ENCODE measurements around the gene ATP10D.

DNA sequence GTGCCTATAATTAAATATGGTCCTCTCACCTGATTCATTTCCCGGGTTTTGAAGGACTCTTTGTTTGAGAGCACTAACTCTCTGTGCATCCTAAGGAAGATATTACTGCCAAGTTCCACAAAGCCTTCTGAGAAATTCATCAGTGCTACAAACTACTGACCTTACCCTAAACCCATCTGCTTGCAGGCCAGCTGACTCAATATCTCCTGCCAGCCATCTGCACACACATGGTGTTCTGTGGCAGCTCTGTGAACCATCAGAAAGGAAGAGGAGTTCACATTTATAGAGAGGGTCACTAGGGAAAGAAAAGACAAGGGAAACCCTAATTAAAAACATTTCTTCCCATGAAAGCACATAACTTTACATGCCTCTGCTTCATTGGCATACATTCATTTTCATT lies 156.7 kb downstream of the ATP10D start:
- TF ChIP-seq, protein P1, sequence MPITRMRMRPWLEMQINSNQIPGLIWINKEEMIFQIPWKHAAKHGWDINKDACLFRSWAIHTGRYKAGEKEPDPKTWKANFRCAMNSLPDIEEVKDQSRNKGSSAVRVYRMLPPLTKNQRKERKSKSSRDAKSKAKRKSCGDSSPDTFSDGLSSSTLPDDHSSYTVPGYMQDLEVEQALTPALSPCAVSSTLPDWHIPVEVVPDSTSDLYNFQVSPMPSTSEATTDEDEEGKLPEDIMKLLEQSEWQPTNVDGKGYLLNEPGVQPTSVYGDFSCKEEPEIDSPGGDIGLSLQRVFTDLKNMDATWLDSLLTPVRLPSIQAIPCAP (CRISPR knock-in tag; IDR thresholded peaks at IDR 0.05; ENCODE audit: borderline replicate concordance), result no peak
- TF ChIP-seq ZBTB7A (IDR thresholded peaks at IDR 0.05; ENCODE audit: borderline replicate concordance, control insufficient read depth, low read depth, low read length) (no peak), TBL1XR1 (IDR thresholded peaks at IDR 0.05; ENCODE audit: low read length in 2 of 2) (no peak), ETV1 (tag; conservative IDR thresholded peaks at IDR 0.05; ENCODE audit: low read depth) (no peak), AFF4 (CRISPR knock-in tag; IDR thresholded peaks at IDR 0.05) (no peak), ARID3A (IDR thresholded peaks at IDR 0.05; ENCODE audit: borderline replicate concordance, low read depth, low read length) (no peak), FOXK1 (CRISPR knock-in tag; IDR thresholded peaks at IDR 0.05; ENCODE audit: borderline replicate concordance) (no peak), ZNF165 (CRISPR knock-in tag; IDR thresholded peaks at IDR 0.05; ENCODE audit: borderline replicate concordance) (no peak), MAFF (IDR thresholded peaks at IDR 0.05; ENCODE audit: low read length) (no peak), SRF (CRISPR knock-in tag; IDR thresholded peaks at IDR 0.05) (no peak), SP1 (CRISPR knock-in tag; IDR thresholded peaks at IDR 0.05) (no peak), SMAD4 (CRISPR knock-in tag; conservative IDR thresholded peaks at IDR 0.05) (no peak)
- TF ChIP-seq, protein P2, sequence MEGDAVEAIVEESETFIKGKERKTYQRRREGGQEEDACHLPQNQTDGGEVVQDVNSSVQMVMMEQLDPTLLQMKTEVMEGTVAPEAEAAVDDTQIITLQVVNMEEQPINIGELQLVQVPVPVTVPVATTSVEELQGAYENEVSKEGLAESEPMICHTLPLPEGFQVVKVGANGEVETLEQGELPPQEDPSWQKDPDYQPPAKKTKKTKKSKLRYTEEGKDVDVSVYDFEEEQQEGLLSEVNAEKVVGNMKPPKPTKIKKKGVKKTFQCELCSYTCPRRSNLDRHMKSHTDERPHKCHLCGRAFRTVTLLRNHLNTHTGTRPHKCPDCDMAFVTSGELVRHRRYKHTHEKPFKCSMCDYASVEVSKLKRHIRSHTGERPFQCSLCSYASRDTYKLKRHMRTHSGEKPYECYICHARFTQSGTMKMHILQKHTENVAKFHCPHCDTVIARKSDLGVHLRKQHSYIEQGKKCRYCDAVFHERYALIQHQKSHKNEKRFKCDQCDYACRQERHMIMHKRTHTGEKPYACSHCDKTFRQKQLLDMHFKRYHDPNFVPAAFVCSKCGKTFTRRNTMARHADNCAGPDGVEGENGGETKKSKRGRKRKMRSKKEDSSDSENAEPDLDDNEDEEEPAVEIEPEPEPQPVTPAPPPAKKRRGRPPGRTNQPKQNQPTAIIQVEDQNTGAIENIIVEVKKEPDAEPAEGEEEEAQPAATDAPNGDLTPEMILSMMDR (IDR thresholded peaks at IDR 0.05 in 2 of 3, conservative IDR thresholded peaks at IDR 0.05 in 1 of 3; ENCODE audit: insufficient read depth in 2 of 3, low read depth in 1 of 3, low read length in 3 of 3), result no peak
